ENCODE measurements around the gene STK11.
"Not testable (repeated sequence)": the region's sequence is repeated elsewhere in the genome, so short reads cannot be mapped to it uniquely, and the experiment has no call there.

STK11 gene

DNA sequence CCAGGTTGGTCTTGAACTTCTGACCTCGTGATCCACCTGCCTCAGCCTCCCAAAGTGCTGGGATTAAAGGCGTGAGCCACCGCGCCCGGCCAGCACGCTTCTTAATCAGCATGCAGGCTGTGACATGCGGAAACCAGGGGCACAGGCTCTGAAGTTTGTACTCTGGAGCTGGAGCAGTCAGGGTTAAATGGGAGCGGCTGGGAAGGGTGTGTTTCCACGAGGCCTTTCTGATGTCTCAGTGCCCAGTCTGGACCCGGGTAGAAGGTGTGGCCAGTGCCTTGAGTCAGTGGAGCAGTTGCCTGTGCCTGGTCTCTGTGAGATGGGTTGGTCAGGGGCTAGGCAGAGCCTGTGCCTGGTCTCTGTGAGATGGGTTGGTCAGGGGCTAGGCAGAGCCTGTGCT, 3.3 kb downstream of the STK11 start:
- DNase-seq (ENCODE audit: low read depth in 2 of 2) = not testable (repeated sequence)

DNA sequence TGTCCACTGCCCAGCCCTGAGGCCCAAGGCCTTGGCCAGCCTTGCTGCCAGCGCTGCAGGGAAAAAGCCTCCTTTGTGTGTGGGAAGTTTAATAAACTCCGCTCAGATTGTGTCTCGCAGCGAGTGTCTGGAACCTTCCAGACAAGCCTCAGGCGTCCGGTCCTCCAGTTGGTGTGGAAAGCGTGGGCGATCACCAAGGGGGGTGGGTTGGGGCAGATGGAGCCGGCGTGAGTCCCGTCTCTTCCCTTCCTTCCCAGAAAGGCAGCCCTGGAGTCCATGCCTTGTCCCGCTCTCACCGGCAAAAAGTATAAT, 4.6 kb downstream of the STK11 start:
- DNase-seq (ENCODE audit: low read depth in 2 of 2) = no peak

DNA sequence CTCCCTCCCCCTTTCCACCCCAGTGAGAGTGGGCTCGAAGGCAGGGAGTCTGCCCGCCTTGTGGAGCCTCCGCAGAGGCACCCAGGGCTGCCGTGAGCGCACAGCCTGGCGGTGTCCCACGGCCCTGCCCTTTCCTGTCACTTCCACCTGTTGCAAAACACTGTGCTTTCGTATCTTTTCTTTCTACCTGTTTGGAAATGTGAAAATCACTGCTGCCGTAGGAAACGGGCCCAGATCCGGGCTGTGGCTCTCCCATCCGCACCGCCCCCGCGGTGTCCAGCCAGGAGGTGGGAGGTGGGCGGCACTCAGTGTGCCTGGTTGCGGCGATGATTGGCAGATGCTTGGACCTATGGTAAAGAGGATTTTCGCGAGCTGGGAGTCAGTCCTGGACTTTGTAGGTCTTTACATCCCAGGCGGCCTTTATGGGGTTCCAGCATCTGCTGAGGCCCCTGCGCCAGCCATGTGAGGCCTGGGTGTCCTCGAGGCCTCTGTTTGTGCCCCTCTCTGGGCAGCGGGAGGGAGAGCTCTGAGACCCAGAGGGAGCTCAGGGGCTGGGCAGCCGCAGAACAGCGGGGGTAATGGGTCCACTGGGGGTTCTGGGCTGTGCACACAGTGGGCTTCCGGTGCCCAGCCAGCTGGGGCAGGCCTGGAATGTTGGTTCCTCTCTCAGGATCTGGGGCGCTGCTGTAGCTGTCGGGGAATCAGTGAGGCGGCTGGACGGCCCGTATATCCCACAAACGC, 6.1 kb downstream of the STK11 start:
- DNase-seq (ENCODE audit: low read depth in 2 of 2) = no peak

DNA sequence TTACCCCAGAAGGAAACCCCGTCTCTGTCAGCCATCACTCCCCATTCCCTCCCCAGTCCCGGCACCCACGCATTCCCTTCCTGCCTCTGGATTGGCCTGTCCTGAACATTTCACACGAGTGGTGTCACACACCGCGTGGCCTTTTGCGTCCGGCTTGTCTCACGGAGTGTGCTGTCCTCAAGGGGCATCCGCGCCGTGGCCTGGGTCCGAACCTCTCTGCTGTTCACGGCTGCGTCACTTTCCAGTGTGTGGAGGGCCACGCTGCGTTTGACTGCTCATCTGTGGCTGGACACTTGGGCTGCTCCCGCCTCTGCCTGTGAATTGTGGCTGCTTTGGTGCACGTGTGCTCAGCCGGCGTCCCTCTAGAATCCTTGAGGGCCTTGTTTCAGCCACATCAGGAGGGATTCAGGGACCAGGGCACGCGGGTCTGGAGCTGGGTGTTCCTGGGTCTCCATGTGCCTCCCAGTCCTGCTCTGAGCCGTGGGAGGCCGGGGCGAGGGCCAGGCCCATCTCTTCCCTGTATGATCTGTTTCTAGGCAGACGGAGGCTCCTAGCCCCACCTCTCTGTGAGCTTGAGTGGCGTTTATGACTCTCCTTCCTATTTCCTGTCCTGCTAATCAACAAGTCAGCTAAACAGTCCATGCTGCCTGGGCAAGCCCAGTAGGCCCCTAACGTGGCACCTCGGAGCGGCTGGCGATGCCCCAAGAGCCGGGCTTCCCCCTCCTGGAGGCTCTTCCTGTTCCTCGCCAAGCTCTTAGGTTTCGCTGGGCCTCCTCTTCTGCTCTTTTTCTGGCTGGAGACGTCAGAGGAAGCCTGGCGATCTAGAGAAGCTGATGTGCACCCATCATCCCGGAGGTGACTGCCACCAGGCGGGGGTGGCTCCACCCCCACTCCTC, 8.1 kb downstream of the STK11 start:
- no peak for DNase-seq (ENCODE audit: low read depth in 2 of 2)

DNA sequence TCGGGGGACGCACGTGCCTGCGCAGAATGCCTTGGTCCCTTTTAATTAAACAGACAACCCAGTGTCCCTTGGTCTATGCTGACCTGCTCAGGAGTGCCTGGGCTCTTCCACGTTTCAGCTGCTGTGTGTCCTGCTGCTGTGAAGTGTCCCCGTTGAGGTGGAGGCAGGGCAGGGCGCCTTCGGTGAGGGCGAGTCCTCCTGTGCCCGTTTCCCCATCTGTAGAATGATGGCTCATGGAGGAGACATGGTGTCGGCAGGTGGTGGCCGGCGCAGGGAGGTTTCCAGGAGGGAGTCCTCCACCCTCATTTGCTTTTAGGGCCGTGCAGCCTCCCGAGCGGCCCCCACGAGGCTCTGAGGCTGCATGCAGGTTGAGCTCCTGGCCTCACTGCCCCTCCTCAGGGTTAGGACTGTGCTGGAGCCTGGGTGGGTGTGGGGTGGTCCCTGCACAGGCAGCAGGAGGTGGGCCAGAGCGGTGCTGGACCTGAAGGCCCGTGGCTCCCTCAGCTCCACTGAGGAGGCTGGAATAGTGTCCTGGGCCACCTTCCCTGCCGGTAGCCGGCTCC, 8.8 kb downstream of the STK11 start:
- DNase-seq (ENCODE audit: low read depth in 2 of 2) = no peak

DNA sequence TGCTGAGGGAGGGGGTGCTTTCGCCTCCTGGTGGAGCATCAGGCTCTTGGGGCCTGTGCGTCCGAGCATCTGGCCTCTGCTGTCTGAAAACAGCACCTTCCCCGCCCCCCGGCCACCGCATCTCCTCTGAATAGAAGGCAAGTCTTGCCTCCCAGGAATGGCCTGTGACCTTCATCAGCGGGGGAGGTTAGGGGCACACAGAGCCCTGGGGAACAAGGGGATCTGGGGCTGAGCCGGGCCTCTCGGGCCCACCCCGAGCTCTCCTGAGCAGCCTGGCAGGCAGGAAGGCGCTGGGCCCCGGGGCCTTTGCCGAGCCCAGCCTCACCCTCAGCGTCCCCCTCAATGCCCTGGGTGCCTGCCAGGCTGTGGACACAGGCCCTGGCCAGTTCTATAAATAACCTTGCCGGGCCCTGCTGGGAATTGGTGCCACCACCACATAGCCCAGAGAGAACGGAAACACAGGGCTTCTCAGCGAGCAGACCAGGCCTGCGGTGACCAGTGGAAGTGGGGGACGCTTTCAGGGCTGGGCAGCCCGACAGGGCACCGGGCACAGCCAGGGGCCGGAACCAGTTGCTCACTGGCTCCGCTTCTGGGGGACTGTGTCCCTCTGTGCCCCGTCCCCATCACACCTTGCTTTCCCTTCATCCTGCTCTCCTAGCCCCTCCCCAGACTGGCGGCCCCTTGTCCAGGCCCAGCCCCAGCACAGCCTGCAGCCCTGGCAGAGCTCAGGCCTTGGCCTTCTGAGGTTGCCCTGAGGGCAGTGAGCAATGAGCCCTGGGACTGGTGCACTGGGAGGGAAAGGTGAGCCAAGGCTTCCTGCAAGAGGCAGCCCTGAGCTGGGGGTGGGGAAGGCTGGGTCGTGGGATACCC, 9.5 kb downstream of the STK11 start:
- DNase-seq (ENCODE audit: low read depth in 2 of 2) = no peak

DNA sequence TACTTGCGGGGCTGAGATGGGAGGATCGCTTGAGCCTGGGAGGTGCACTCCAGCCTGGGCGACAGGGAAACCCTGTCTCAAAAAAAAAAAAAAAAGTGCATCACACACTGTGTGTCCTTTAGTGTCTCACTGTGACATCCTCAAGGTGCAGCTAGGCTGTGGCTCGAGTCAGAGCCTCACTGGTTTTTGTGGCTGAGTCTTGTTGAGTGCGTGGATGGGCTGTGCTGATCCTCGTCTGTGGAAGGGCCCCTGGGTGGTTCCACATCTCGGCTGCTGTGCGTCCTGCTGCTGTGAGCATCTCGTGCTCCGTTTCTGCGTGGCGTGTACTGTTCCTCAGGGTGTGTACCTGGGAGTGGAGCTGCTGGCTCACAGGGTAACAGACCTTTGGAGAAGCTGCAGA, 11.2 kb downstream of the STK11 start:
- DNase-seq (ENCODE audit: low read depth in 2 of 2) = no peak

DNA sequence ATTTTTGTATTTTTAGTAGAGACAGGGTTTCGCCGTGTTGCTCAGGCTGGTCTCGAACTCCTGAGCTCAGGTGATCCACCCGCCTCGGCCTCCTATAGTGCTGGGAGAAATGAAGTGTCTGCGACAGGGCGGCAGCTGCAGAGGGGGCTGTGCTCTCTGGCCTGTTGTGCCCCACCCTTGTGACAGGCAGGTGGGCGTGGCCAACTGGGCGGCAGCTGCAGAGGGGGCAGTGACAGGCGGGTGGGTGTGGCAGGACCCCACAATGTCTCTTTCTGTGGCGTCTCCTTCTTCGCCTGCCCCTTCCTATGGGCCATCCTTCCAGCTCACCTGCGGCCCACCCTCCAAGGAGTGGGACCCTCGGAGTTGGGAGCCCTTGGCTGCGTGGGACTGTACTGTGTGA, 11.8 kb downstream of the STK11 start:
- DNase-seq (ENCODE audit: low read depth in 2 of 2) = no peak

DNA sequence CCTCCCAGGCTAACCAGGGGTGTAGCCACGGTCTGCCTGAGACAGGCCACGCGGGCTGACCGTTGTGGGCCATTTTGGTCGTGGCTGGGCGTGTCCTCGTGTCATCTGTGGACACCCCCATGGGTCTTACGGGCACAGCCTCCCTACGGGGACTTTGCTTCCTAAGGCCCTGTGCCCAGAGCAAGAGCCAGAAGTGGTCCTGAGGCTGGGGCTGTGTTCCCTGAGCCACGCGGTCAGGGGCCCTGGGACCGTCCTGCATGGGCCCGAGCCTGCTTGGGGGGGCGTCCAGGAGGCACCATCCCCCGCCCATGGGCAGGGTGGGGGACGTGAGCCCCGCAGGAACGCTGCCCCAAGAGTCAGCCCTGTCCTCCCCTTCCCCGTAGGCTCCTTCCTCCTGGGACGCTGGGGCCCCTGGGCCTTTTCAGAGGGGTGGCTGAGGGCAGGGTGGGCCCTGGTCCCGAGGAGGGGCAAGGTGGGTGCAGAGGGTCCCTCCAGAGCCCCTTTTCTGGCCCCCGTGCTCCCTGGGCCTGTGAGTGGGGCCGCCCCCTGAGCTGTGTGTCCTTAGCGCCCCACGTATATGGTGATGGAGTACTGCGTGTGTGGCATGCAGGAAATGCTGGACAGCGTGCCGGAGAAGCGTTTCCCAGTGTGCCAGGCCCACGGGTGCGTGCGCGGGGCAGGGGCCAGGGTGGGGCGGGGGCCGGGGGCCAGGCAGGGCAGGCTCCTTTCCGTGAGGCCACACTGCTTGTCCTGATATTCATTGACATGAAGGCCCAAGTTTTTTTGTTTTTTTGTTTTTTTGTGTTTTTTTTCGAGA, 13.4 kb downstream of the STK11 start:
- DNase-seq (ENCODE audit: low read depth in 2 of 2) = no peak

DNA sequence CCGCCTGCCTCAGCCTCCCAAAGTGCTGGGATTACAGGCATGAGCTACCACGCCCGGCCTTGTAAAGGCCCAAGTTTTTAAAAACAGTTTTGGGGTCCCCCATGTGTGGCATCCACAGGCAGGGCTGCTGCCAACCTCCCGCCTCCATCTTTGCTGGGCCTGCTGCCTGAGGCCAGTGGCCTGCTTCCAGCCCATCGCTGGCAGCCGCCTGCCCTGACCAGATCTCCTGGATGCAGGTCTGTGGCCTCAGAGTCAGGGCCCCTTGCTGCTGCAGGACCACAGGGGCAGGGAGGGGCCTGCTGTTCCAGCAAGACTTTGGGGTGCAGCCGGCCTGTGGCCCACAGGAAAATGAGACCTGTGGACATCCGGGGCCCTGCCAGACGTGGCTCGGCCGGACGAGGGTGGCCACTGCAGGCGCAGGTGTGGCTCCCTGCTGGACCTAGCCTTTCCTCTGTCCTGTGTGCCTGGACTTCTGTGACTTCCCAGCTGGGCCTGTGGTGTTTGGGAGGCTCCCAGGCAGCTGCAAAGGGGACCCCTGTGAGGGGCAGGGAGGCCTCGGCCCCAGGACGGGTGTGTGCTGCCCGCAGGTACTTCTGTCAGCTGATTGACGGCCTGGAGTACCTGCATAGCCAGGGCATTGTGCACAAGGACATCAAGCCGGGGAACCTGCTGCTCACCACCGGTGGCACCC, 14.4 kb downstream of the STK11 start:
- no peak for DNase-seq (ENCODE audit: low read depth in 2 of 2)

DNA sequence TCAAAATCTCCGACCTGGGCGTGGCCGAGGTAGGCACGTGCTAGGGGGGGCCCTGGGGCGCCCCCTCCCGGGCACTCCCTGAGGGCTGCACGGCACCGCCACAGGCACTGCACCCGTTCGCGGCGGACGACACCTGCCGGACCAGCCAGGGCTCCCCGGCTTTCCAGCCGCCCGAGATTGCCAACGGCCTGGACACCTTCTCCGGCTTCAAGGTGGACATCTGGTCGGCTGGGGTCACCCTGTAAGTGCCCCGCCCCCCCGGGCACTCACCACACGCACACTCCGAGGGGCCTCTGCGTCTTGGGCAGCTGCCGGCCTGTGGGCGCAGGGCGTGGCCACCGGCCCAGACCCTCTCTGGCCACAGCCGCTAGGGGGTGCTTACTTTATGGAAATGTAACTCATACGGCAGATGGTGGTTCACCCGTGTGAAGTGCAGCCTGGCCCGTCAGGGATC, 14.9 kb downstream of the STK11 start:
- DNase-seq (ENCODE audit: low read depth in 2 of 2) = no peak

DNA sequence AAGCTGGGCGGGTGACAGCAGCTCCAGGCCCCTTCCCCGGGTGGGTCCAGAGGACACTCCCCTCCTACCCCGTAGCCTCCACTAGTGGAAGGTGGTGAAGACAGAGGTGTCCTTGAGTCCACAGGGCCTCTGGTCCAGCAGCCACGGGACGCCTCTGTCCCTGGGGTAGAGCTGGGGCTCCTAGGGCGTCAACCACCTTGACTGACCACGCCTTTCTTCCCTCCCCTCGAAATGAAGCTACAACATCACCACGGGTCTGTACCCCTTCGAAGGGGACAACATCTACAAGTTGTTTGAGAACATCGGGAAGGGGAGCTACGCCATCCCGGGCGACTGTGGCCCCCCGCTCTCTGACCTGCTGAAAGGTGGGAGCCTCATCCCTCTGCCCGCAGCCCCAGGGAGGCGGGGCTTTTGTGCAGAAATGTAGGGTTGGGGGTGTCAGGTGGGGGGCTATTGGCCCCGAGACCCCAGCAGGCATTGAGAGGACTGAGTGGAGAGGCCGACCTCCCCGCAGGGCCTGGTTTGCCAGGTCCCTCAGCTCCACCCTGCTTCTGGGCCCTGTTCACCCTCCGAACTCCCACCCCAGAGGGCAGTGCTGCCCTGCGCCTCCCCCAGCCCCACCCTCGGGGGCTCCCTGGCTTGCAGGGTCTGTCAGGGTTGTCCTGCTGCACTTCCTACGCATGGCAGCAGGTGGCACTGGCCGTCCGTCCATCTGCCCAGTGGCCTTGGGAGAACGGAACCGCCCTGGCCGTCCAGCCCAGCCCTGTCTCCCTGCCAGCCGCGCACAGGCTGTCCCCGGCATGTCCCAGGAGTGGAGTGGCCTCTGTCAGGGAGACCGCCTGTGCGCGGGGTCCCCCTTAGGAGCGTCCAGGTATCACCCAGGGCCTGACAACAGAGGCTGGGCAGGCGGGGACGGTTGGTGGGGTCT, 15.7 kb downstream of the STK11 start:
- no peak for DNase-seq (ENCODE audit: low read depth in 2 of 2)

DNA sequence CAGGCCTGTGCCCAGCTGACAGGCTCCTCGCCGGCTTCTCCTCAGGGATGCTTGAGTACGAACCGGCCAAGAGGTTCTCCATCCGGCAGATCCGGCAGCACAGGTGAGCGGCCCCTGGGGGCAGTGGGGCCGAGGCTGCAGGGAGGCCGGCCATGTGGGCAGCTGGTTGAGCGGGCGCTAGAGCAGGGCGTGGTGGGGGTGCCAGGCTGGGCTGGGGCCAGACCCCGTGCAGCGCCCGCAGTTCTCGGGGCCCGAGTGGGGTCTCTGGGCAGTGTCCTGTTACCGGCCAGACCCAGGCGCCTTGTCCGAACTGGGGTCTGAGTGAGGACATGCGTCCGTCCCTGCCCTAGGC, 16.3 kb downstream of the STK11 start:
- DNase-seq (ENCODE audit: low read depth in 2 of 2) = no peak

DNA sequence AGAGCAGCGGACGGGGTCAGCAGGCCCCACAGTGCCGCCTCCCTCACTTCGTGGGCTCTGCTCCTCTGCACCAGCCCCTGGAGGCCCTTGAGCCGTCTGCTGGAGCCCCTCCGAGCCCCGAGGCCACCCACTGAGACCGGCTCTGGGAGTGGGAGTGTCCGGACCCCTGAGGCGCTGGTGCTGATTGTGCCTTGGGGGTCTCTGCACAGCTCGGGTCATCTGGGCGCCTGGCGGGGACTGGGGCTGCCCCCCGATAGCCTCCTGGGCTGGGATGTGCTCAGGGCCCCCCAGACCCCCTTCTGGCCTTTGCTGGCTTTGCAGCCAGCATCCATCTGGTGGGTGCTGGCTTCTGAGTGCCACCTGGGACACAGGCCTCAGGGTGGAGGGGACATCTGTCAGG, 16.8 kb downstream of the STK11 start:
- DNase-seq (ENCODE audit: low read depth in 2 of 2) = no peak

DNA sequence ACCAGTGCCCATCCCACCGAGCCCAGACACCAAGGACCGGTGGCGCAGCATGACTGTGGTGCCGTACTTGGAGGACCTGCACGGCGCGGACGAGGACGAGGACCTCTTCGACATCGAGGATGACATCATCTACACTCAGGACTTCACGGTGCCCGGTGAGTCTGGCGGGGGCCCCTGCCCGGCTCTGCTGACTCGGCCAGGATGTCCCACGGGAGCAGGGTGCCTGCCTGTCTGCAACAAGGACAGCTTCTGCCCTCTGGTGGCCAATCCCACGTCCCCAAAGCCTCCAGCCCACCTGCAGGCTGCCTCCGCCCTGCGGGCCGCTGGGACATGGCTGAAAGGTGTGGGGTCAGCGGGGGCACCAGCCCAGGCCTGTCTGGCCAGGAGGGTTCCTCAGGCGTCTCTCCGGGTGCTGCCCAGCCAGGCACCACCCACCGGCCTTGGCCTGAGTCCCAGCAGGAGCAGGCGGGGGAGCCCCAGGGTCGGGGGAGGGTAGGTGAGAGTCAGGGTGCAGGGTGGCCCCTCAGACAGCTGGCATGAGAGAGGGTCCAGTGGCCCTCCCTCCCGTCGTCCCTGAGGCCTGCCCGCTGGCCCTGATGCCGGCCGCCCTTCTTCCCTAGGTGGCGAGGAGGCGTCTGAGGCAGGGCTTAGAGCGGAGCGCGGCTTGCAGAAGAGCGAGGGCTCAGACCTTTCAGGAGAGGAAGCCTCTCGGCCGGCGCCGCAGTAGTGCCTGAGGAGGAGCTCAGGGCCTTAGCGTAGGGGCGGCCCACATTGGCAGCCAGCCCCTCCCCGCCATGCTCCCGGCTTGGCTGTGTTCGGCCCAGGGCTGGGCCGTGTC, 17.7 kb downstream of the STK11 start:
- no peak for DNase-seq (ENCODE audit: low read depth in 2 of 2)

DNA sequence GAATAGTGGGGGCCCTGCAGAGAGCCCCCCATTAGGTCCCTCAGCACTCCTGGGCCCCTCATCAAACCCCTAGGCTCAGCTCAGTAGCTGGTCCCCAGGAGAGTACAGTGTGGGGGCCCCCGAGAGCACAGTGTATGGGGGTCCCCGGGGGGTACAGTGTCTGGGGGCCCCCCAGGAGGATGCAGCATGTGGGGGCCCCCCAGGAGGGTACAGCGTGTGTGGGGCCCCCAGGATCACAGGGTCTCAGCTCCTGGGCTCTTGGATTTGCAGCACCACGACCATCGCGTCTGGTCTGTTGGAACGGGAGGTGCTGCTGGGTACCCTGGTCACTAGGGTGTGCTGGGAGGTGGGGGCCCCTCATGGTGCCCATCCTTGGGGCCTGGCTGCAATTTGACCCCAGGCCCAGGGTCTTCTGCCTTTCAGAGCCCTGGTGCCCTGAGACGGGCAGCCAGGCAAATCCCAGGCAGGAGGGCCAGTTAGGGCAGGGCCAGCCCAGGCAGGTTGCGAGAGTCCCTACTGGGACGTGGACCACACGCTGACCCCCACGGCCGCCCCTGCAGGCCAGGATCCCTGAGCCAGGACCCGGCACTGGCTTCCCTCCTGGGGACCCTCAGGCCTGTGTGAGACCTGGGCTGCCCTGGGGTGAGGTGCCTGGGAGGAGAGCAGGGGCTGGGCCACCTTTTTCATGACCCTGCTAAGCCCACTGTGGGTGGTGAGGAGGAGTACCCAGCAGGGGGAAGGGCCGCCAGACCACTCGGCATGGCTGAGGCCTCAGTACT, 18.7 kb downstream of the STK11 start:
- no peak for DNase-seq (ENCODE audit: low read depth in 2 of 2)

DNA sequence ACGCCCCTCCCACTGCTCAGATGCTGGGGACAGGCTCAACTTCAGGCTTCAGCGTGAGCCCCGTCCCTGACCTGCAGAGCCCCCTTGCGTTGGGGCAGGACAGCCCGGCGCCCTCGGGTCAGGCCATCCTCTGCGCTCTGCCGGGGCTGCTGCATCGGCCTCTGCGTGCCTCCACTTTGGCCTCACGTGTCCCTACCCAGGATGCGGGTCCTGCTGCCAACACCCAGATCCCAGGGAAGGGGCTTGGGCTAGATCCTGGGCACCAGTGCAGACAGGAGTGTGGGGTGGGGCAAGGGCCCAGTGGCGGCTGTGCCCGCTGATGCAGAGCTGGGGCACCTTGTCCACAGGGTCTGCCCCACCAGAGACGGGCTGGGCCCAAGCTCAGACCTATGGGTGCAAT, 19.3 kb downstream of the STK11 start:
- DNase-seq (ENCODE audit: low read depth in 2 of 2) = no peak

All from stimulated activated CD8-positive, alpha-beta memory T cell treated with anti-CD3 and anti-CD28 coated beads, Interleukin-7, amount 100 ng/mL, for 4 hours (primary cell).